PFSK-1 (cell line): ENCODE data around the gene FAM124B.

Source experiments
- POLR2AphosphoS5 ChIP-seq: IDR thresholded peaks from 2 replicates; pipeline ENCODE4 v1.6.1; 2012; ENCODE audit warnings: low read depth, mild to moderate bottlenecking, control low read depth, low read length, moderate library complexity
- SIN3A ChIP-seq: IDR thresholded peaks from 2 replicates; pipeline ENCODE4 v1.6.1; 2012; ENCODE audit warnings: mild to moderate bottlenecking, low read length, moderate library complexity, borderline replicate concordance; ENCODE audit not compliant: insufficient read depth
- TAF1 ChIP-seq: IDR thresholded peaks from 2 replicates; pipeline ENCODE4 v1.6.1; 2012; ENCODE audit warnings: low read length, control low read depth, borderline replicate concordance; ENCODE audit not compliant: insufficient read depth
- TF ChIP-seq, protein P1 (sequence below), 2 experiments: IDR thresholded peaks; 2 replicates each; pipeline versions ENCODE4 v1.6.1 to v1.8.0; 2011 to 2012; ENCODE audit warnings: low read depth in 2 of 2, low read length in 2 of 2, control low read depth in 1 of 2, inconsistent platforms in 1 of 2, mild to moderate bottlenecking in 1 of 2, moderate library complexity in 1 of 2; ENCODE audit not compliant: insufficient read depth in 1 of 2

- TF ChIP-seq, protein P1, sequence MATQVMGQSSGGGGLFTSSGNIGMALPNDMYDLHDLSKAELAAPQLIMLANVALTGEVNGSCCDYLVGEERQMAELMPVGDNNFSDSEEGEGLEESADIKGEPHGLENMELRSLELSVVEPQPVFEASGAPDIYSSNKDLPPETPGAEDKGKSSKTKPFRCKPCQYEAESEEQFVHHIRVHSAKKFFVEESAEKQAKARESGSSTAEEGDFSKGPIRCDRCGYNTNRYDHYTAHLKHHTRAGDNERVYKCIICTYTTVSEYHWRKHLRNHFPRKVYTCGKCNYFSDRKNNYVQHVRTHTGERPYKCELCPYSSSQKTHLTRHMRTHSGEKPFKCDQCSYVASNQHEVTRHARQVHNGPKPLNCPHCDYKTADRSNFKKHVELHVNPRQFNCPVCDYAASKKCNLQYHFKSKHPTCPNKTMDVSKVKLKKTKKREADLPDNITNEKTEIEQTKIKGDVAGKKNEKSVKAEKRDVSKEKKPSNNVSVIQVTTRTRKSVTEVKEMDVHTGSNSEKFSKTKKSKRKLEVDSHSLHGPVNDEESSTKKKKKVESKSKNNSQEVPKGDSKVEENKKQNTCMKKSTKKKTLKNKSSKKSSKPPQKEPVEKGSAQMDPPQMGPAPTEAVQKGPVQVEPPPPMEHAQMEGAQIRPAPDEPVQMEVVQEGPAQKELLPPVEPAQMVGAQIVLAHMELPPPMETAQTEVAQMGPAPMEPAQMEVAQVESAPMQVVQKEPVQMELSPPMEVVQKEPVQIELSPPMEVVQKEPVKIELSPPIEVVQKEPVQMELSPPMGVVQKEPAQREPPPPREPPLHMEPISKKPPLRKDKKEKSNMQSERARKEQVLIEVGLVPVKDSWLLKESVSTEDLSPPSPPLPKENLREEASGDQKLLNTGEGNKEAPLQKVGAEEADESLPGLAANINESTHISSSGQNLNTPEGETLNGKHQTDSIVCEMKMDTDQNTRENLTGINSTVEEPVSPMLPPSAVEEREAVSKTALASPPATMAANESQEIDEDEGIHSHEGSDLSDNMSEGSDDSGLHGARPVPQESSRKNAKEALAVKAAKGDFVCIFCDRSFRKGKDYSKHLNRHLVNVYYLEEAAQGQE (IDR thresholded peaks at IDR 0.05; ENCODE audit: insufficient read depth in 1 of 2, low read depth in 2 of 2, low read length in 2 of 2) = no peak
- TF ChIP-seq POLR2AphosphoS5 = no peak
- TF ChIP-seq TAF1 = no peak
- TF ChIP-seq SIN3A = no peak
Measured at GRCh38 chr2:224362094-224362493, 39.8 kb downstream of the FAM124B start.
